ENCODE measurements around the gene MRPL21.

MRPL21 gene

GRCh38 chr11:68844801-68845200, 58.8 kb downstream of the MRPL21 start:
- in situ Hi-C loops (cut with MboI; ENCODE audit: low pct_unique_long_range_greater_than_20kb, low sequenced_read_pairs, unreplicated experiment), result no loop called here
- no peak for DNase-seq (ENCODE audit: low spot score)
- TF ChIP-seq, protein P1, sequence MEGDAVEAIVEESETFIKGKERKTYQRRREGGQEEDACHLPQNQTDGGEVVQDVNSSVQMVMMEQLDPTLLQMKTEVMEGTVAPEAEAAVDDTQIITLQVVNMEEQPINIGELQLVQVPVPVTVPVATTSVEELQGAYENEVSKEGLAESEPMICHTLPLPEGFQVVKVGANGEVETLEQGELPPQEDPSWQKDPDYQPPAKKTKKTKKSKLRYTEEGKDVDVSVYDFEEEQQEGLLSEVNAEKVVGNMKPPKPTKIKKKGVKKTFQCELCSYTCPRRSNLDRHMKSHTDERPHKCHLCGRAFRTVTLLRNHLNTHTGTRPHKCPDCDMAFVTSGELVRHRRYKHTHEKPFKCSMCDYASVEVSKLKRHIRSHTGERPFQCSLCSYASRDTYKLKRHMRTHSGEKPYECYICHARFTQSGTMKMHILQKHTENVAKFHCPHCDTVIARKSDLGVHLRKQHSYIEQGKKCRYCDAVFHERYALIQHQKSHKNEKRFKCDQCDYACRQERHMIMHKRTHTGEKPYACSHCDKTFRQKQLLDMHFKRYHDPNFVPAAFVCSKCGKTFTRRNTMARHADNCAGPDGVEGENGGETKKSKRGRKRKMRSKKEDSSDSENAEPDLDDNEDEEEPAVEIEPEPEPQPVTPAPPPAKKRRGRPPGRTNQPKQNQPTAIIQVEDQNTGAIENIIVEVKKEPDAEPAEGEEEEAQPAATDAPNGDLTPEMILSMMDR (IDR thresholded peaks at IDR 0.05; ENCODE audit: extremely low read depth, insufficient read depth, missing control alignments), result no peak

- TF ChIP-seq, protein P1 (IDR thresholded peaks at IDR 0.05; ENCODE audit: extremely low read depth, insufficient read depth, missing control alignments), result no peak
- in situ Hi-C loops (cut with MboI; ENCODE audit: low pct_unique_long_range_greater_than_20kb, low sequenced_read_pairs, unreplicated experiment), result no loop called here
- DNase-seq (ENCODE audit: low spot score), result no peak
Measured at GRCh38 chr11:68844376-68844775, 59.3 kb downstream of the MRPL21 start.

- peak; percentile 86 for DNase-seq (ENCODE audit: low spot score)
- TF ChIP-seq, protein P1 (IDR thresholded peaks at IDR 0.05; ENCODE audit: extremely low read depth, insufficient read depth, missing control alignments), result peak; percentile 82
- in situ Hi-C loops (cut with MboI; ENCODE audit: low pct_unique_long_range_greater_than_20kb, low sequenced_read_pairs, unreplicated experiment), result no loop called here
Measured at GRCh38 chr11:68843703-68844312, 59.8 kb downstream of the MRPL21 start.

- TF ChIP-seq, protein P1 (IDR thresholded peaks at IDR 0.05; ENCODE audit: extremely low read depth, insufficient read depth, missing control alignments), result no peak
- in situ Hi-C loops (cut with MboI; ENCODE audit: low pct_unique_long_range_greater_than_20kb, low sequenced_read_pairs, unreplicated experiment), result no loop called here
- DNase-seq (ENCODE audit: low spot score), result peak; percentile 70
Measured at GRCh38 chr11:68843052-68843561, 60.5 kb downstream of the MRPL21 start.

DNA sequence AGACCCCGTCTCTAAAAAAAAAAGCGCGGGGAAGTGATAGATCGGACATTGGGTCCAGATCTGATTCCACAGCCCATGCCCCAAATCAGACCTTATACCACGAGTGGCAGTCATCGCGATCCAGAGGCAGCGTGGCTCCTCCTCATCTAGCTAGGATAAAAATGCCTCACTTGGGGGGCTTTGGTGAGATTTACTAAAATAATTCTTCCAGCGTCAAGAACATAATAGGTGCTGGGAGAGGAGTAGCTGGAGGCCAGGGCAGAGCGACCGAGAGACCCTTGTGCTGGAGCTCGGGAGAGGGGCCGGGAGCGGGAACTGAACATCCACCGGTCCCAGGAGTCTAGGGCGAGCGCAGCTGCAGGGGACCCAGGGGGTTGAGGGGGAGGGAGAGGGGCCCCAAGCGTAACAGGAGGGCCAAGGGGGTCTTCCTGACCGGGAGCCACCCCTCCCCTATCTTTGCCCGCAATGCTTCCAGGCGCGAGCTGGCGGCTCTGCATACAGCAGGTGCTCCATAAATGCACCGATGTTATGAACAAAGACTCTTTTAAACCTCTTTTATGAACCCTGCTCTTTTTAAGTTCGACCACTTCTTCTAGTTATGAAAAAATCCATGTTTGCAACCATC, 61.1 kb downstream of the MRPL21 start:
- TF ChIP-seq, protein P1 (IDR thresholded peaks at IDR 0.05; ENCODE audit: extremely low read depth, insufficient read depth, missing control alignments), result no peak
- in situ Hi-C loops (cut with MboI; ENCODE audit: low pct_unique_long_range_greater_than_20kb, low sequenced_read_pairs, unreplicated experiment), result no loop called here
- no peak for DNase-seq (ENCODE audit: low spot score)

- in situ Hi-C loops (cut with MboI; ENCODE audit: low pct_unique_long_range_greater_than_20kb, low sequenced_read_pairs, unreplicated experiment), result no loop called here
- DNase-seq (ENCODE audit: low spot score), result peak; percentile 91
- TF ChIP-seq, protein P1 (IDR thresholded peaks at IDR 0.05; ENCODE audit: extremely low read depth, insufficient read depth, missing control alignments), result no peak
Measured at GRCh38 chr11:68841718-68842426, 61.8 kb downstream of the MRPL21 start, which contains the start of gene CPT1A. Gene CPT1A, minus strand, starts transcription at chr11:68841916. Its CDS starts 26,442 bp downstream, at chr11:68815474.

Data from GM13977 (cell line).